Islet precursor cell (in vitro differentiated cells): ENCODE results near the gene LSS.

Experiments
- DNase-seq: peaks from one replicate; pipeline ENCODE4 v3.0.0-alpha.2; 2018

LSS gene

DNA sequence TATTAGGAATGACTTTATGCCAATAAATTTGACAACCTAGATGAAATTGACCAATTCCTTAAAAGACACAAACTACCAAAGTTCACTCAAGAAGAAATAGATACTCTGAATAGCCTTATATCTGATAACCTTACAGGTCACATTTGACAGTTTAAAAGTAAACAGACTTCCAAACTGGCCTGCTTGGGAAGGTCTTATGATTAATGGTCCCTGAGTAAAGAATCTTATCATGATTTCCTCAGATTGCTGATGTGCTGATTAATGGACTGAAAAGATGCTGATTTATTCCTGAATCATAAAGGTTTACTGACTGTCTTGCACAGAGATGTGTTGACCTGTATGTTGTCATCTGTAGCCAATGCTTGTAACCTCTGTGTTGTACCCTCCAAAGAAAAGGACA, 63.5 kb downstream of the LSS start:
- DNase-seq = no peak

DNA sequence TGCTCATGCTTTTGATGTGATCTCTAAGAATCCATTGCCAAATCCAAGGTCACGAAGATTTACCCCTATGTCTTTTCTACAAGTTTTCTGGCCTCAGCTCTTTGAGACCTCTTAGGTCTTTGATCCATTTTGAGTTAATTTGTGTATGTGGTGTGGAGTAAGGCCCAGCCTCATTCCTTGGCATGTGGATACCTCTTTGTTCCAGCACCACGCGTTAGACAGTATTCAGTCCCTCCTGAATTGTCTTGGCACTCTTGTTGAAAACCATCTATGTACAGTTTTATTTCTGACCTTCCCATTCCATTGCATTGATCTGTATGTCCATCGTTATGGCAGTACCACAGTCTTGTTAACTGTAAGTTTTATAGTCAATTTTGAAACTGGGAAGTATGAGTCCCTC, 65.2 kb downstream of the LSS start:
- DNase-seq = no peak

DNA sequence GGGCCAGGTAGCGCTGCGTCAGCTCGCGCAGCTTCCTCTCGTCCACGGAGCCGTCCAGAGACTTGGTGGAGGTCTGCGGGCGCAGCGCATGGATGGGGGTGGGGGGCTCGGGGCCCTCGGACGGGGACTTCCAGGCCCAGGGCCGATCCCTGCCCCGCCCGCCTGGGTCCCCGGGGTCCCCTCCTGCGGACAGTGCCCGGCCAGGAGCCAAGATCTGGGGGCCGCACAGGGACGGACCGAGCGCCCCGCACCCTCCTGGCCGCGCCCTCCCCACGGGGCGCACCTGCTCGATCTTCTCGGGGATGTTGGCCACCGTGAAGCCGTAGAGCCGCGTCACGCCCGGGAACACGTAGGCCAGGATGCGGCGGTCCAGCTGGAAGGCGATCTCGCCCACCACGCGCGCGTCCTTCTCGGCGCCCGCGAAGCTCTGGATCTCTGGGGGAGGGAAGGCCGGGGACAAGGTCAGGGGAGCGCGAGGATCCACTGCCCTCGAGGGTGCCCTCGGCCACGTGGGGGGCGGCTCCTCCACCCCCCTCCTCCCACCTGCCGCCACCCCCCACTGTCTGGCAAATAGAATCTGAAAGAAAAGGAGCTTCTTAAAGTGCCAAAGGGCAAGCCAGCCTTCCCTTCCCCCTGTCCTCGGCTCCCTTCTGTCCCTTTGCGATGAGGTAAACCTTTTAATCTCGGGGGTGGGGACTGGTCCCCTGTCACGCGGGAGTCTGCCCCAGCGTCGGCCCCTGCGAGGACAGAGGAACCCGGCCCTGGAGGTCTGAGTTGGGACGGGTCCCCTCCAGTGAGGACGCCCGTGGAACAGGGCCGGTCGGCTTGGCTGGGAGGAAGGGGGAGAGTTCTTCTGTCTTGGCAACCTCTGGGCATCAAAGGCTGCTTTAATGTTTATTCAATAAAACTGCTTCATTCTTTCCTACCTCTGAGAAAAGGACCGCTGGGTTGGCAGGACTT, 66.7 kb downstream of the LSS start:
- no peak for DNase-seq

DNA sequence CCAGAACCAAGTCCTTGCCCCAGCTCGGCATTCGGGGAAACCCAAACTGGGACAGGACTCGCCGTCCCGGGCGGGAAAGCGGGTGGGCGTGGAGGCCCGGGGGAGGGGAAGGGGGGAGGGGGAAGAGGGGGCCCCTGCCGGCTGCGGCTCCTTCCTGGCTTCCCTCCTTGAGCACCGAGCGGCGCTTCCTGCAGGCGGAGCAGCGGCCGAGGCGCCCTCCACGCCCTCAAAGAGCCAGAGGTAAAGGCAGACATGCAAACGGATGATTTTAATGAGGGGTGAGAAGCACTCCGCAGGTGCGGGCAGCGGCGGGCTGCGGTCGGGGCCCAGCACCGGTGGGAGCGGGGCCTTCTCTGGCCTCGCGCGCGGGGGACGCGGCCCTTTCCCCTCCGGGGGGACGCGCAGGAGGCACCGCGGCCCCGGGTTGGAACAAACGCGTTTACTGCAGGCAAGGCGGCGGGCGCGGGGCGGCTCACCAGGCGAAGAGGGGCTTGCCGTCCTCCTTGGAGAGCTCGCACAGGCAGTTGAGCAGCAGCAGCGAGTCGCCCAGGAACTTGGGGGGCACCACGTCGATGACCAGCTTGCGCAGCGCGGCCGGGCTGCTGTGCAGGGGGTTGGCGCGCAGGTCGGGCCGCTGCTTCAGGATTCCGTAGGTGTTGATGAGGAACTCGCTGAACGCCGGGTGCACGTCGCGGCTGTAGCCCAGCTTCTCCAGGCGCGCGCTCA, 67.5 kb downstream of the LSS start:
- DNase-seq = no peak

DNA sequence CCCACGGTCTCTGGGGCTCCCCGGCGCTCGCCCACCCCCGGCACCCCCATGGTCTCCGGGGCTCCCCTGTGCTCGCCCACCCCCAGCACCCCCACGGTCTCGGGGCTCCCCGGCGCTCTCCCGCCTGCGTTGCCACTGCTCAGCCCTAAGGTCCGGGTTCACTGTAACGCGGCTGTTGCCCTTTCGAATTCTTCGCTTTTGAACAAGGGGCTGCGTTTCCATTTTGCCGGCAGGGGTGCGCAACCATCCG, 68.0 kb downstream of the LSS start:
- no peak for DNase-seq

DNA sequence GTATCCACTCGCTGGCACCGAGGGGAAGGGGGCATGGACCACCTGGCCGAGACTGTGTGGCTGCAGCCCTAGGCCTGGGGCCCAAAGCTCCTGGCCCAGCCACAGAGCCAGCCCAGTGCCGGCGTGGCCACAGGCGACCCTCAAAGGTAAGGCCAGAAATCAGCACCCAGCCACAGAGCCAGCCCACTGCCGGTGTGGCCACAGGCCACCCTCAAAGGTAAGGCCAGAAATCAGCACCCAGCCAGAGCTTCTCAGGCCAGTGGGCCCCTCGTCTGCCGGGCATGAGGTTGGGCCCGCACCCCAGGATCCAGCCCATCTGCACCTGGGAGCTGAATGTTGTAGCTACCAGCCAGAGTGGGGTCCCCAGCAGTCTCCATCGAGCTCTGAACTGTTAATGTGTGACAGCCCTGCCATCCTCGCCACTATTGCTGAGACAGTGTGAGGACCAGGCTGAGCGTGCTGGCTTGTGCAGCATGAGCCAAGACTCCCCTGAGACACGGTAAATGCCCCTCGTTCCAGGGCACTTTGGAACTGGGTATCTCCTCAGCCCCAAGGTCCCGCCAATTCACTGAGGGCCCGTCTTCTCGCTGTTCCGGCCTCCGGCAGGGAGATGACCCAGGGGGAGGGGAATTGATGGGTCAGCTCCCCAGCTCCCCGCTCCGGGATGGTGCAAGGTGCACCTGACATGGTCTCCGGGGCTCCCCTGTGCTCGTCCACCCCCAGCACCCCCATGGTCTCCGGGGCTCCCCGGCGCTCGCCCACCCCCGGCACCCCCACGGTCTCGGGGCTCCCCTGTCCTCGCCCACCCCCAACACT, 68.5 kb downstream of the LSS start:
- DNase-seq = no peak

DNA sequence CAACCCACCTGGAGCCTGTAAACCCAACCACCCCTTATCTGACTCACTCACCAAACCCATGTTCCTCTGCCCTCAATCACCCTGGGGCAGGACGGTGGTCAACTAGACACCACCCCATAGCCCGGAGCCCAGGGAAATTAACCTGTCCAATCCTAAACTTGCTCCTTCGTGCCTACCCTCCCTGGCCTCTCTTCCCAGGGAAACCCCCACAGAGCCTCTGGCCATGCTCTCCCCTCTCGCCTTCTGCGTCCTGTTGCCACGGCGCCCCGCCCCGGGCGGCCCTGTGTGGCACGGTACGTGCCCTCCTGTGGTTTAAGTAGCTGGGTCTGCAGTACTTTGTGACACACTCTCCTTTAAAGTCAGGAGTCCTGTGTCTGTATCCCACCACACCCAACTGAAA, 69.2 kb downstream of the LSS start:
- peak; percentile 40 for DNase-seq

DNA sequence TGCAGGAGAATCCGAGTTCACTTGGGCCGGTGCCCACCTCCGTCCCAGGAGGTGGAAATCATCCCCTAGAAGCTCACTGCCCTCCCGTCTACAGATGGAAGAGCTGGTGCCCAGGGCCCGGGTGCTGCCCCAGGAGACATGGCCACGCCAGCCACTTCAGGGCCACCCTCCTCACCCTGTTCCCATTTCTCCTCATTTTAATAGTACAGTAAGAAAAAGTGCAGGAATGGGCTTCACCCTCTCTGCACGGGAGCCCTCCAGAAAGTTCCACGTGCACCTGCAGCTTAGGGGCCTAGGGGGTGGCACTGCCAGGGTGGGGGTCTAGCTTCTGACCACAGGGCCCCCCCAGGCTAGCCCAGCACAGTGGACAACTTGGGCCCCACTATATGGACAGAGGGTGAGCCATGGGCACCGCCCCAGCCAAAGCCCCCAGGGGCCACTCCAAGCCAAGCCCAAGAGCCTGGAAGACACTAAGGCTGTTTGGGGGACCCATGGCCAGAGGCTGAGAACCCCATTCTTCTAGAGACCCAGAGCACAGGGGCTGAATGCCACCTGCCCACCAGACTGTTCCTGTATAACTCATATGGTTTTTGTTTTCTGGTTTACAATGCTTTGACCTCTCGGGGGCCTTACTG, 69.8 kb downstream of the LSS start:
- no peak for DNase-seq

DNA sequence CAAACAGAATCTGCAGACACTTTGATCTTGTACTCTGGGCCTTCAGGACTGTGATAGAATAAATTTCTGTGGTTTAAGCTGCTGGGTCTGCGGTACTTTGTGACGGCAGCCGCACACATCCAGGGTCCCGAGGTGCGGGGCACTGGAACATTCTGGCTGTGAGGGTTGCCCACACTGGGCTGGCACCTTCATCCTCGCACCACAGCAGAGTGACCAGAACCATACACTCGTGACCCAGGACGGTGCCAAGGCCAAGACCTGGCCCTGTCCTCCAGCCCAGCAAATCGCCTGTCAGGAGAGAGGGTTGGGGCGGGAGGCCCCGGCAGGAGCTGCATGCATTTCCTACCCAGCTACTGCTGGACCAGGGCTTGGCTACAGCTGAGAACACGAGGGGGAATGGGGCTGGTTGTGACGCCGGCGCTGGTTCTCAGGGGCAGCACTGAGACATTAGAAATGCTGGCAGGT, 70.6 kb downstream of the LSS start:
- DNase-seq = no peak

DNA sequence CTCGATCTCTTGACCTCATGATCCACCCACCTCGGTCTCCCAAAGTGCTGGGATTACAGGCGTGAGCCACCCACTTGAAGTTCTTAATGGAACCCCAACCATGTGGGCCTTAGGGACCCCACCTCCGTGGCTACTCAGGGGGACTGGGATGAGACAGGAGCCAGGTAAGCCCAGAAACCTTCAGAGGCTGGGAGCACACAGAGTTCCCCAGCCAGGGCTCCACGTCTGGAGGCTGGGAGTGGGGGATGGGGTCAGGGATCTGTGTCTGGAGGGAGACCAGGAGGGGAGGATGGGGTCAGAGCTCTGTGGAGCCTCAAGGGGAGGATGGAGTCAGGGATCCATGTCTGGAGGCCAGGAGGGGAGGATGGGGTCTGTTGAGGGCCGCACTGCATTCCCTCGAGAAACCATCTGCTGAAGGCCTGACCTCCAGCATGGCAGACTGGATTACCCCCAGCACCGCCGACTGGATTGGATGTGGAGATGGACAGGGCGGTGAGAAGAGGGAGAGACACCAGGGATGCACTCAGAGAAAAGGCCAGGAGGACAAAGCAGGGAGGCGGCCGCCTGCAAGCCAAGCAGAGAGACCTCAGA, 71.1 kb downstream of the LSS start:
- DNase-seq = no peak

DNA sequence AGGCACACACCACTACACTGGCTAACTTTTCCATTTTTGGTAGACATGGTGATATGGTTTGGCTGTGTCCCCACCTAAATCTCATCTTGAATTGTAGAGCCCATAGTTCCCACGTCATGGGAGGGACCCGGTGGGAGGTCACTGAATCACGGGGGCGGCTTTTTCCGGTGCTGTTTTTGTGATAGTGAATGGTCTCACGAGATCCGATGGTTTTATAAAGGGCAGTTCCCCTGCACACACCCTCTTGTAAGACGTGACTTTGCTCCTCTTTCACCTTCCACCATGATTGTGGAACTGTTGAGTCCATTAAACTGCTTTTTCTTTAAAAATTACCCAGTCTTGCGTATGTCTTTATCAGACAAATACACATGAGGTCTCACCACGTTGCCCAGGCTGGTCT, 71.9 kb downstream of the LSS start:
- DNase-seq = no peak

DNA sequence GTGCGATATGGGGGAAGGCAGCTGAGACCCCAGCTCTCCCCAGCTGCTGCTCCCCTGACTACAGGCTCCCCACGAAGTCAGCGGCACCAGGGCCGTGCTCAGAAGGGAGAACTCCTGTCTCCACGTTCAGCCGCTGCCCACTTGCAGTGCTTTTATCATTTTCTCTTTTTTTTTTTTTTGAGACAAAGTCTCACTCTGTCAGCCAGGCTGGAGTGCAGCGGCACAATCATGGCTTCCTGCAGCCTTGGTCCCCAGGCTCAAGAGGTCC, 72.3 kb downstream of the LSS start:
- DNase-seq = no peak

DNA sequence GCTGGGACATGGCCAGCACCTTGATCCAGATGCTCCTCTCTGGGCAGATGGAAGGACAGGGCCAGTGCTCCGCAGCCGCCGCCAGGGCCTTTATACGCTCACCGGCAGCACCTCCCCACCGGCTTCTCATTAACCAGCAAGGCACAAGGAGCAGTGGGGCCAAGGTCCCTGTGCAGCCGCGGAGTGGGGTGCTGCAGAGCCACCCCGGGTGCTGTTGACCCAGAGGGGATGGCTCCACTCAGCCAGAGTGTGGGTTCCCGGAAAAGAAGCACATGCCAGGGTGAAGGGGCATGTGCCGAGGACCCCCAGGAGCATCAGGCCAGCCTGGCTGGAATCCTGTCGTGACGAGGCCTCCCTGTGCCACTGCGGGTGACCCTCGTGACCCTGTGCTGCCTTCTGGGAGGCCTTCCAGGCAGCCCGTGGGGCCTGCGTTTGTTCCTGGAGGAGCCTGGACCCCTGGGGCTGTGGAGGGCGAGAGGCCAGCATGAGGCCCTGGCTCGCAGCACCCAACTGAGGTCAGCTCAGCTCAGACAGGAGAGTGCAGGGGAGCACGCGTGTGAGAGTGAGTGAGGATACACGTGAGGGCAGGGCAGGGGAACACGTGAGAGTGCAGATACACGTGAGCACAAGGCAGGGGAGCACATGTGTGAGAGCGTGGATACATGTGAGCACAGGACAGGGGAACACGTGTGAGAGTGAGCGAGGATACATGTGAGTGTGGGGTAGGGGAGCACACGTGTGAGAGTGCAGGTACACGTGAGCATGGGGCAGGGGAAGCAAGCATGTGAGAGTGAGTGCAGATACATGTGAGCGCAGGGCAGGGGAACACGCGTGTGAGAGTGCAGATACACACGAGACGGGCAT, 72.8 kb downstream of the LSS start, which contains the start of gene FTCD:
TSS of gene FTCD (minus strand) at position 66 of the 864 bp plus-strand sequence. CDS start at position 10, 56 bp downstream.
- DNase-seq = peak; percentile 48

DNA sequence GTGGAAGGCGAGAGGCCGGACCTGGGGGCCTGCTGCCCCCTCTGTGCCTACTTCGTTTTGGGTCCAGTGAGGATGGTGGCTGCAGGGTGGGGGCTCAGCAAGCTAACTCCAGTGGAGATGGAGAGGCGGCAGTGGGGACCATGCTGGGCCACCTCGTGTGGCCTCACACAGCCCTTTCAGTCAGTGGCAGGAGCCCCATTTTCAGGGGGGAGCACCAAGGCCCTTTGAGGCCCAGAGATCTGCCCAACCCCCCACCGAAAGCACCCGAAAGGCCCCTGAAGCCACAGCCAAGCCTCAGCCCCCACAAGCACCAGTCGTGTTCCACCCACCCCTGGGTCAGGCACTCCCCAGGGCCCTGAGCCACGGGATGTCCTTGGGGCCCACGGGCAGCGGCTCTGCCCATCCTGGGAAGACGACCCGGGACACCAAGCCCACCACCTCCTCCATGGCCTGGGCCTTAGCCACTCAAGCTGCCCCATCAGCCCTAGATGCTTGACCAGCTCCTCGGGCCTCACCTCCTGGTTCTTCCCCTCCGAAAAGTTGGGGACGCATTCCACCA, 73.5 kb downstream of the LSS start:
- DNase-seq = peak; percentile 47

DNA sequence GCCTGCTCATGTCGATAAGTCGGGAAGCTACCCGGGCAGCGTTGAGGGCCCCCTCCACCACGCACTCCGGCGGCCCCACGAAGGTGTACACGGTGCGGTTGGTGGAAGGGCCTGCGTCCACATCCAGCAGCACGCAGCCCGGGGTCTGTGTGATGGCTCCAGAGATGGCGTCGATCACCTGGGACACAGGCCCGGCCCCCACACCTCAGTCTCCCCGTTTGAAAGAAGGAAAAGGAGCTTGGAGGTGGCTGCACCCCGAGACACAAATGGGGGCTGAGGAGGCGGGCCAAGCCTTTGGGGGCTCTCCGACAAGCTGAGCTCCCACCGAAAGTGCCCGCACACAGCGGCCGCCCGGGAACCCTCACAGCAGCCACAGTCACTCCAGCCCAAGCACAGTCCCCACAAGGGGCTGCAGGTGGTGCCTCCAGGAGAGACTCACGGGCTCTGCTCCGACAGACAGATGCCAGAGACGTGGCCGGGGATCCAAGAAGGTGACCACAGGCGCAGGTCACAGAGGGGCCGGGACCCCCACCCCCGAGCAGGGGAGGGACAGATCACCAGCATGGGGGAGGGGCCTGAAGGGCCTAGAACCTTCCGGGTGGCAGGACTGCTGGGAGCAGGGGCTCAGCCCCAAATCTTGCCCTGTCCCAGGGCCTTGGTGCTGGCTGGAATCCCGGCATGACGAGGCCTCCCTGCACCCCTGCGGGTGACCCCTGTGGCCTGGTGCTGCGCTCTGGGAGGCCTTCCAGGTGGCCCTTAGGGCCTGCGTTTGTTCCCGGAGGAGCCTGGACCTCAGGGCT, 74.2 kb downstream of the LSS start:
- DNase-seq = peak; percentile 51

DNA sequence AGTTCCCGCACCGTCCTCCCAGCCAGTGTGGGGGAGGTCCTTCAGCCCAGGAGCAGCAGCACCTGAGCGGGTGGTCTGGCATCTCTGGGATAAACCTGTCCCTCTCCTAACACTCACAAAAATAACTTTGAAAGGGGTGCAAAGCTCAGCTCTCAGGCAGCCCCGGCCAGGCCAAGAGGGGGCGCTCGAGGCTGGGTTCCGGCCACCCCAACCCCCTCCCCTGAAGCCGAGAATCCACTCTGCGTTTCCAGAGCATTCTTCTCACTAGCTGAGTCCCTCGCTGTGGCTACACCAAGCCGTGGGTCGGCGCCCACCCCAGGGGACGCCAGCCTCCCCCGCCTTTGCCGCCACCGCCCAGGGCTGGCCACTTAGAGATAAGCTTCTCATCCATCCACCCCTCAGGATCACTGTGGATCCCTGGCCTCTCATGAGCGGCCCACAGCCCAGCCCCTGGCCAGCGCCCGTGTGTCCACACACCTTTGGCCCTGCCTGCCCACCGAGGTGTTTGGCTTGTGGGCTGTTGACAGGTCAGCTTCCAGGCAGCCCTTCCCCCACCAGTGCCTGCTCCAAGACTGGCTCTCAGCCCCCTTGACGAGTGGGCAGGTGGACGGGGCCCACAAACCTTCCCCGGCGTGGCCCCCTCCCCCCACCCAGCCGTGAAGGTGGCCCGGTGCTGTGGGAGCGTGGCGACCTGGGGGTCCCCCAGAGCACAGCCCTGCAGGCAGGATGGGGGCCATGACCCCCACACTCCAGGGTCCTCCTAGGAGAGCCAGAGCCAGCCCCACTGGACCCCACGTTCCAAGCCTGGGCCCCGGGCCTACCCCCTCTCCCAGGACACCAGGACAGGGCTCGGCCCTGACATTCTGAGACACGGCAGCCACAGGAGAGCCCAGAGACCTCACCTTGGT, 75.1 kb downstream of the LSS start:
- DNase-seq = peak; percentile 86

DNA sequence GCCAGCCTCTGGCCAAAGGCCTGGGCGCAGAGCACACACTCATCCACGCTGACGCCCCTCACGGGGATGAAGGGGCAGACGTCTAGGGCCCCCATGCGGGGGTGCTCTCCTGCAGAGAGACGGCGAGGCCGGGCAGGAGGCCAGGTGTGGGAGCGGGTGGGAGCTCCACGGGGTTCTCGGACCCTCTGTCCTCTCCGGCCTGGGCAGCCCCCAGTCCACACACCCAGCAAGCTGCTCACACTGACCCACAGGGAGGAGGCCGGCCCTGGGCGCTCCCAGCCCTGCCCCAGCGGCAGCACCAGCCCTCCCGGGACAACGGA, 75.7 kb downstream of the LSS start:
- DNase-seq = no peak

DNA sequence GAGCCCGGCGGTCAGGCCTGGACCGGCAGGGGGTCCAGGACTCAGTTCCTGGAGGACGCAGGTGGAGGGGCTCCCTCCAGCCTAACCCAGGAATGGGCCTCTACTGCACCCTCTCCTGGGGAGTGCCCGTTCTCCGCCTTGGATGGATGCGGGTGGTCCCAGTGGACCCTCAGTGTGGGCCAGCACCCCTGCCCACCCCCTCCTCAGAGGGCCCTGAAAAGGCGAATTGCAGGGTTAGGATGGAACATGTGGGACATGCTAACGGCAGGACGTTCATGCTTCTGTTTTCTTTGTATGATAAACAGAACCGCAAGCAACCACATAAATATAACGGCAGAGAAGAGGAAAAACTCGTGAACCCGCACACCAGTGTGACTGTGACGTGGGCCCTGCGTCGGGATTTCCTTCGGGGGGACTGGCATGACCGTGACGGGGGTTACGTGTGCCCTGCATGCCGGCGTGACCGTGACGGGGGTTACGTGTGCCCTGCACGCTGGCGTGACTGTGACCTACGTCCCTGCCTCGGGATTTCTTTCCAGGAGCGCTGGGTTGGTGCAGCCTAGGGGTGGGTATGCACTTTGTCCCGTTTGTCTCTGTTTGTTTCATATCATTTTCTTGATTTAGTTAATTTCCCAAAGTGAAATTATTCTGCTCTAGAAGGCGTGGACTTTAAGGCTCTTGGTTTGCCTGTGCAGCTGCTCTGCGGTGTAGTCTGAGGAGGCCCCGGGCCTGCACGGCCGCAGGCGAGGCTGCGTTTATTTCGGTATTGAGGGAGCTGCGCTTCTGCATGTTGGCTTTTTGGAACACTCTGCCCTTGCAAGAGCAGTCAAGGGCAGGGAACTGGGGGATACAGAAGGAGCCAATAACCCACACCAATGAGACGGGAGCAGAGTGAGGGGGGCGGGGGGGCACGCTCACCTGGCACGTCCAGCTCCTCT, 76.3 kb downstream of the LSS start:
- no peak for DNase-seq
